T-cell (primary cell): Measurements from ENCODE around the gene MAP3K3. TPM values are rescaled to one million over a fixed set of nuclear protein-coding genes. Genes with fewer than 3 reads are reported as not detected.

Experiments used
- ATAC-seq, 4 experiments: fragments of 200-7000 bp in 3 of 4; fragments of 150-1000 bp in 1 of 4; cut with Tn5 transposase; replicated peaks in 1 of 4; 1 replicate in 3 of 4; 2 replicates in 1 of 4; pipeline ENCODE4 v1.10.0; 2021; ENCODE audit warnings: moderate library complexity in 3 of 4, mild to moderate bottlenecking in 2 of 4, moderate number of reproducible peaks in 1 of 4
- CTCF ChIA-PET, 2 donors: fragments of 300-600 bp; sonication (Branson Sonifier 250); formaldehyde crosslinking; loops; one replicate each; lab custom pipeline; 2022; ENCODE audit warnings: antibody characterized with exemption in 2 of 2; lab: Charles Lee
- POLR2A ChIA-PET, 2 donors: fragments of 300-600 bp; sonication (Branson Sonifier 250); formaldehyde crosslinking; loops; one replicate each; lab custom pipeline; 2022; ENCODE audit warnings: antibody characterized with exemption in 2 of 2; lab: Charles Lee
- DNase-seq, 35 experiments: peaks; one replicate each; pipeline versions ENCODE4 v3.0.0 to v3.0.0-alpha.2; 2013 to 2023
- H3K27ac ChIP-seq: one replicate; pipeline ENCODE4 v1.5.1; 2013; ENCODE audit warnings: low read length
- H3K27me3 ChIP-seq, 2 experiments: replicated peaks in 1 of 2; 1 replicate in 1 of 2; 2 replicates in 1 of 2; pipeline versions ENCODE4 v1.6.1 to v1.7.0; 2013; ENCODE audit warnings: low read length in 1 of 2, mixed read lengths in 1 of 2; ENCODE audit not compliant: control insufficient read depth in 2 of 2, insufficient read depth in 2 of 2; ENCODE audit errors: extremely low read depth in 1 of 2
- H3K36me3 ChIP-seq, 2 donors: 1 replicate in 1 of 2; 2 replicates in 1 of 2; pipeline versions ENCODE4 v1.6.1 to v1.7.0; 2013; ENCODE audit warnings: low read length in 1 of 2; ENCODE audit not compliant: control insufficient read depth in 2 of 2, insufficient read depth in 1 of 2; ENCODE audit errors: extremely low read depth in 1 of 2
- H3K4me1 ChIP-seq, 2 experiments: 1 replicate in 1 of 2; 2 replicates in 1 of 2; pipeline versions ENCODE4 v1.6.1 to v1.7.0; 2013; ENCODE audit warnings: low read length in 2 of 2, mixed read lengths in 1 of 2; ENCODE audit not compliant: insufficient read depth in 2 of 2, control insufficient read depth in 1 of 2; ENCODE audit errors: extremely low read depth in 1 of 2
- H3K4me3 ChIP-seq, 2 donors: 1 replicate in 1 of 2; 2 replicates in 1 of 2; pipeline versions ENCODE4 v1.5.1 to v1.7.0; 2013; ENCODE audit warnings: mild to moderate bottlenecking in 2 of 2, low read length in 1 of 2, moderate library complexity in 1 of 2; ENCODE audit not compliant: control insufficient read depth in 1 of 2; ENCODE audit errors: extremely low read depth in 1 of 2
- H3K9me3 ChIP-seq: 2 replicates; pipeline ENCODE4 v1.7.0; 2013
- H3K27ac Mint-ChIP-seq, 2 donors: one replicate each; pipeline ENCODE4 v1.8.0; 2020 to 2021; ENCODE audit warnings: mild to moderate bottlenecking in 2 of 2, mixed read lengths in 2 of 2
- H3K27me3 Mint-ChIP-seq, 2 donors: one replicate each; pipeline ENCODE4 v1.8.0; 2021 to 2022; ENCODE audit warnings: mixed read lengths in 2 of 2
- H3K36me3 Mint-ChIP-seq: one replicate; pipeline ENCODE4 v1.8.0; 2021; ENCODE audit warnings: mixed read lengths
- H3K4me1 Mint-ChIP-seq, 3 donors: one replicate each; pipeline ENCODE4 v1.8.0; 2020 to 2022; ENCODE audit warnings: mixed read lengths in 3 of 3, mild to moderate bottlenecking in 1 of 3
- H3K4me3 Mint-ChIP-seq, 3 donors: one replicate each; pipeline ENCODE4 v1.8.0; 2020 to 2022; ENCODE audit warnings: mild to moderate bottlenecking in 3 of 3, mixed read lengths in 3 of 3, moderate library complexity in 3 of 3
- H3K9me3 Mint-ChIP-seq, 3 donors: one replicate each; pipeline ENCODE4 v1.8.0; 2020 to 2022; ENCODE audit warnings: mixed read lengths in 3 of 3
- whole genome bisulfite sequencing: methylation state at CpG from one replicate; pipeline ENCODE4 v1.1.5; 2013; ENCODE audit warnings: missing lambda C conversion rate; ENCODE audit not compliant: insufficient coverage; 5-methylcytosine and 5-hydroxymethylcytosine counted together
- total RNA-seq, 35 experiments: library from RNA in 6 of 35; stranded (reverse) in 6 of 35; fragments of 120-200 nt in 1 of 35; gene quantifications; one replicate each; pipeline versions ENCODE4 v1.2.1 to v1.2.4 and lab custom pipeline; 2013 to 2026

Gene MAP3K3
- total RNA-seq, 5 donors from 2014 or later (not counting 1 experiment from before 2014, with no cell fraction given), result 71.0 to 91.1 (median 85.4) TPM

DNA sequence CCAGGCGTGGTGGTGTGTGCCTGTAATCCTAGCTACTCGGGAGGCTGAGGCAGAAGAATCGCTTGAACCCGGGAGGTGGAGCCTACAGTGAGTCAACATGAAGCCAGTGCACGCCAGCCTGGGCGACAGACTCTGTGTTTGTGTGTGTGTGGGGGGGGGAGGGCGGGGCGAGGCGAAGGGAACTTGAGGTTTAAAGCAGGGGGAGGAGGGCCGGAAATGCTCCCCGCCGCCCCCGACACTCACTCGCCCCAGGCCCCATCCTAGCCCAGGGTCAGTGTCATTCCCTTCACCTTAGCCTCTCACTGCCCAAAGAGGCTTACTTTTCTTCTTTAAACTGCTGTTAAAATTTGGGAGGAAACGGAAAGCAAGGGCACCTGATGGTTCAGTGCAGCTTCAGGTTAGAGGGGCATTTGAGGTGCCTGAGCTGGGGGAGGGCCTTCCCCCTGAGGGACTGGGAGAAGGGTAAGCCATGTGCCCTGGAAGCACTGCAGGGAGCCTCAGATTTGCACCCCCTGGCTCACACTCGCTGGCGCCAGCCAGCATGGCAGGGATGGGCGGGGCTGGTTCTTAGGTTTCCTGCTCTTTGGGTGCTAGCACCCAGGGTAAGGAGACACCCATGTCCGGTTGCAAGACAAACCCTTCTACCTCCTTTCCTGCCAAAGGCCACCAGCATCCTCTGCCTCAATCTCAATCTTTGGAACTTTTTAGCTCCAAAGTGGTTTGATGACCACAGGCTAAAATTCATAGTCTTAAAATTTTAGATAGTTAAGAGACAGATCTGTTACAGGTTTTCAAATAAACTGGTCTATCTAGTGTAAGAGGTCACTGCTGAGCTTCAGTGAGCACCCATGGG lies 79.9 kb downstream of the MAP3K3 start:
- Histone ChIP-seq H3K36me3 (peaks cover 10 to 36% of the 10 kb centered on the region in 2 donors), H3K9me3 (no peaks in the 10 kb centered on the region), H3K4me3 (peak overlapping the region; percentile 91), H3K4me1 (peaks cover 45 to 79% of the 10 kb centered on the region in 2 experiments), H3K27me3 (no peaks in the 10 kb centered on the region), H3K27ac (peak overlapping the region; percentile 95)
- CTCF ChIA-PET, result interaction anchor here (0.6 to 3.4 kb wide), 4 partner anchors 9 to 133 kb away, joined by 3 to 20 read pairs (median 6); partner anchors contain the start of gene CCDC47 (in 1 of the 2)
- Mint-ChIP-seq H3K4me1 (peaks cover 61 to 69% (median 68%) of the 10 kb centered on the region in 3 donors), H3K27ac (peak overlapping the region; percentile 97 to 99), H3K27me3 (no peaks in the 10 kb centered on the region), H3K36me3 (peaks cover 28% of the 10 kb centered on the region), H3K4me3 (peak overlapping the region; percentile 88 to 93 (median 93)), H3K9me3 (no peaks in the 10 kb centered on the region)
- ATAC-seq (peak; percentile 18 to 28 (median 20)), DNase-seq (peak; percentile 56 to 87 (median 75))
- WGBS, result 0% methylated on average over 2 of the region's 19 CpGs
- POLR2A ChIA-PET, result interaction anchor here (0.6 to 1.3 kb wide), 7 partner anchors 8 to 349 kb away, joined by 3 to 9 read pairs (median 3); partner anchors contain the start of genes CCDC47 (in 1 of the 2) and DDX42 (in 1 of the 2)

DNA sequence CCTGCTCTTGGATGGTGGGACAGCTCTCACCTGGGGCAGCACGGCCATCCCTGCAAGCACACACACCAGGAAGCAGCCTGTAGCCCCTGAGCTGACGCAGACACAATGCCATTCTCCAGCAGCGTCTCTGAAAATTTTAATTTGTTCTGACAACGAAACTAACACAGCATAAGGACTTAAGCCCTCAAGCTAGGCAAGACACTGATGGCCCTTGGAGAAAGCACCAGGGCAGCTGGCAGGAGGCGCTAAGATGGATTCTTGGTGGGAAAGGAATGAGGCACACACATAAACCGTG lies 80.5 kb downstream of the MAP3K3 start:
- H3K4me1 Mint-ChIP-seq, result peaks cover 61 to 68% (median 66%) of the 10 kb centered on the region in 3 donors
- Histone ChIP-seq H3K27ac (peak overlapping the region; percentile 95), H3K36me3 (peaks cover 7 to 30% of the 10 kb centered on the region in 2 donors), H3K27me3 (no peaks in the 10 kb centered on the region), H3K4me1 (peaks cover 43 to 79% of the 10 kb centered on the region in 2 experiments), H3K4me3 (peak overlapping the region; percentile 86 to 91), H3K9me3 (no peaks in the 10 kb centered on the region)
- peak overlapping the region; percentile 97 to 99 for H3K27ac Mint-ChIP-seq
- DNase-seq, result peak in 1 of 35 experiments; percentile 34
- ChIA-PET POLR2A (interaction anchor here (0.7 to 1.1 kb wide), 3 partner anchors 8 to 47 kb away, joined by 3 to 4 read pairs (median 3); no protein-coding TSS in a partner anchor), CTCF (interaction anchor here (0.9 to 3.4 kb wide), 3 partner anchors 8 to 132 kb away, joined by 3 to 20 read pairs (median 8); partner anchors contain the start of gene CCDC47 (in 1 of the 2))
- WGBS, result 29% methylated on average over 3 of the region's 6 CpGs
- H3K9me3 Mint-ChIP-seq, result no peaks in the 10 kb centered on the region
- ATAC-seq, result no peak
- no peaks in the 10 kb centered on the region for H3K27me3 Mint-ChIP-seq
- peak overlapping the region; percentile 88 to 93 (median 93) for H3K4me3 Mint-ChIP-seq
- peaks cover 22% of the 10 kb centered on the region for H3K36me3 Mint-ChIP-seq

DNA sequence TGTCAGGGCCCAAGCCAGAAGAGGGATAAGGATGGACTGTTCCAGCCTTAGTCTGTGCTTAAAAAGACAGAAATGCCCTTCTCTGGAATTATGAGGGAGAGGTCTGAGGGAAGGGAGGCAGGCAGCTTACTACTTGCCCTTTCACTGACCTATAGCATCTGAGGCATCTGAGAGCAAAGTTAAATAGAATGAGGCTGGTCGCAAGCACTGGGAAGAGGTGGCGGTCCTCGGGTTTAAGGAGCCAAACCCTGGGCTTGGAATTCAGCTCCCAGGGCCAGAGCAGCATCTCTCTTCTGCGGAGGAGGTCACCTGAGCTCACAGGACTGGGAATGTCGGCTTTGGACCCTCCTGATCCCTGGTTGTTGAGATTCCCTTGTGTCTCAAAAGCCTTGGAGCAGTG lies 80.8 kb downstream of the MAP3K3 start:
- Mint-ChIP-seq H3K27ac (peak overlapping the region; percentile 97 to 99), H3K4me3 (peak overlapping the region; percentile 88 to 93 (median 93)), H3K36me3 (peaks cover 19% of the 10 kb centered on the region), H3K4me1 (peaks cover 60 to 64% (median 64%) of the 10 kb centered on the region in 3 donors), H3K27me3 (no peaks in the 10 kb centered on the region), H3K9me3 (no peaks in the 10 kb centered on the region)
- Histone ChIP-seq H3K27ac (peak overlapping the region; percentile 95), H3K27me3 (no peaks in the 10 kb centered on the region), H3K4me3 (peak overlapping the region; percentile 86 to 91), H3K4me1 (peaks cover 43 to 79% of the 10 kb centered on the region in 2 experiments), H3K9me3 (no peaks in the 10 kb centered on the region), H3K36me3 (peaks cover 7 to 26% of the 10 kb centered on the region in 2 donors)
- ChIA-PET CTCF (interaction anchor here (0.6 to 3.4 kb wide), 5 partner anchors 8 to 132 kb away, joined by 3 to 20 read pairs (median 5); partner anchors contain the start of gene CCDC47 (in 1 of the 2)), POLR2A (interaction anchor here in 1 of 2 donors (0.7 to 1.1 kb wide), 2 partner anchors 8 to 47 kb away, joined by 3 read pairs; no protein-coding TSS in a partner anchor)
- DNase-seq (no peak), ATAC-seq (no peak)
- WGBS, result 86% methylated on average over 3 of the region's 5 CpGs

DNA sequence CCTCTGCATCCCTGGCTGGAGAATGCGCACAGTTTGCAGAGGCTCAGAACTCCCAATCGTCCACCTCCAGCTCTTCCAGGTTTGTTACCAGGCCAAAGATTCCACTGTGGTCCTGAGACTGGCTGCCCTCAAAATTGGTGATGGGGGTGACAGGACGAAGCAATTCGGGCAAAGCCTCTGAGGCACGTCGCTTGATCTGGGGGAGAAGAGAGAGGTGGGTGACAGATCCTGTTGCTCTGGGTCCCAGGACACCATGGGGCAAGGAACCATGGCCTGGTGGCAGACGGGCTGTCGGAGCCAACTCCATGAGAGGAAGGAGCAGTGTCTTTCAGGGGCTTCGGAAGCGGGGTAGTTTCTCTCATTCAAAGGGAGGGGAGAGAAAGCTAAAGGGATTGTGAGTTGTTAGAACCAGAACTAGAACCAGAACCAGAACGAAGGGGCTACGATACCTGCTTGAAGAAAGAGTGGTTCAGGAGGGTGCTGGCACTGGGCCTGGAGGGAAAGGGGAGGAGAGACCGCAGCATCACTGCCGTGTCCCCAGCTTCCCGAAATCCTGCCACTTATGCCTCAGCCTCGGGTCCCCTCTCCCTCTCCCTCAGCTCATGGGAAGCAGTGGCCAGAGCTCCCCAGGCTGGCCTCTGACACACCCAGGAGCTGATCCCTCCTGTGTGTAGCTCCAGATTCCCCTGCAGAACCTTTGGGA lies 81.5 kb downstream of the MAP3K3 start:
- no peaks in the 10 kb centered on the region for H3K9me3 ChIP-seq
- H3K27ac ChIP-seq, result peak overlapping the region; percentile 95
- no peaks in the 10 kb centered on the region for H3K27me3 Mint-ChIP-seq
- ChIA-PET CTCF (interaction anchor here (0.6 to 1.1 kb wide), 3 partner anchors 17 to 70 kb away, joined by 3 to 5 read pairs (median 4); partner anchors contain the start of gene CCDC47 (in 1 of the 2)), POLR2A (interaction anchor here in 1 of 2 donors (0.5 kb wide), 1 partner anchor 76 kb away, joined by 4 read pairs; no protein-coding TSS in a partner anchor)
- ATAC-seq, result no peak
- H3K4me1 ChIP-seq, result peaks cover 45 to 82% of the 10 kb centered on the region in 2 experiments
- H3K27me3 ChIP-seq, result no peaks in the 10 kb centered on the region
- peaks cover 66 to 71% (median 68%) of the 10 kb centered on the region in 3 donors for H3K4me1 Mint-ChIP-seq
- peaks cover 15% of the 10 kb centered on the region for H3K36me3 Mint-ChIP-seq
- no peaks in the 10 kb centered on the region for H3K9me3 Mint-ChIP-seq
- WGBS, result 89% methylated on average over 8 of the region's 16 CpGs
- peak overlapping the region; percentile 97 to 99 for H3K27ac Mint-ChIP-seq
- no peak for DNase-seq
- H3K4me3 Mint-ChIP-seq, result peak overlapping the region; percentile 88 to 93 (median 93)
- peak overlapping the region; percentile 86 to 91 for H3K4me3 ChIP-seq
- peaks cover 7 to 20% of the 10 kb centered on the region in 2 donors for H3K36me3 ChIP-seq

GRCh38 chr17:63704259-63704576 lies 82.0 kb downstream of the MAP3K3 start:
- Mint-ChIP-seq H3K4me3 (peak overlapping the region in 2 of 3 donors; percentile 88 to 93), H3K4me1 (peaks cover 72 to 76% (median 73%) of the 10 kb centered on the region in 3 donors), H3K27me3 (no peaks in the 10 kb centered on the region), H3K27ac (peak overlapping the region; percentile 97 to 99), H3K36me3 (peaks cover 20% of the 10 kb centered on the region), H3K9me3 (no peaks in the 10 kb centered on the region)
- WGBS, result 75% methylated on average over 2 of the region's 11 CpGs
- Histone ChIP-seq H3K27ac (peak overlapping the region; percentile 14), H3K4me1 (peaks cover 49 to 86% of the 10 kb centered on the region in 2 experiments), H3K36me3 (peaks cover 7 to 15% of the 10 kb centered on the region in 2 donors), H3K9me3 (no peaks in the 10 kb centered on the region), H3K4me3 (no peak overlapping the region), H3K27me3 (no peaks in the 10 kb centered on the region)
- POLR2A ChIA-PET, result no interaction called here
- ATAC-seq, result no peak
- CTCF ChIA-PET, result interaction anchor here in 1 of 2 donors (0.6 to 1.1 kb wide), 2 partner anchors 17 to 69 kb away, joined by 3 to 4 read pairs; partner anchors contain the start of gene CCDC47
- no peak for DNase-seq
